ACC112 (cell line): ENCODE measurements around the gene TFPT.
"Not testable (repeated sequence)": the region's sequence is repeated elsewhere in the genome, so short reads cannot be mapped to it uniquely, and the experiment has no call there.

Experiments
- H2AFZ ChIP-seq: fragments of 200-600 bp; sonication (generic); one replicate; pipeline ENCODE4 v1.6.0; 2017; ENCODE audit warnings: antibody characterized with exemption, low read length; ENCODE audit not compliant: unreplicated experiment
- H3K27ac ChIP-seq: fragments of 200-600 bp; sonication (generic); 2 replicates; pipeline ENCODE4 v1.5.1; 2014; ENCODE audit warnings: low read depth, mild to moderate bottlenecking, antibody characterized with exemption, low read length, moderate library complexity
- H3K27me3 ChIP-seq: fragments of 200-600 bp; sonication (generic); 2 replicates; pipeline ENCODE4 v1.6.1; 2014; ENCODE audit warnings: mild to moderate bottlenecking, antibody characterized with exemption, low read length, moderate library complexity, mixed read lengths; ENCODE audit not compliant: insufficient read depth
- H3K36me3 ChIP-seq: fragments of 200-600 bp; sonication (generic); 2 replicates; pipeline ENCODE4 v1.6.1; 2016; ENCODE audit warnings: mild to moderate bottlenecking, antibody characterized with exemption, low read length, moderate library complexity, mixed read lengths; ENCODE audit not compliant: insufficient read depth
- H3K4me1 ChIP-seq: fragments of 200-600 bp; sonication (generic); one replicate; pipeline ENCODE4 v1.6.1; 2016; ENCODE audit warnings: low read length, mixed read lengths; ENCODE audit not compliant: insufficient read depth, unreplicated experiment, control insufficient read depth
- H3K4me3 ChIP-seq: fragments of 200-600 bp; sonication (generic); 2 replicates; pipeline ENCODE4 v1.5.1; 2014; ENCODE audit warnings: mild to moderate bottlenecking, low read depth, low read length
- H3K79me2 ChIP-seq: fragments of 200-600 bp; sonication (generic); one replicate; pipeline ENCODE4 v1.6.0; 2016; ENCODE audit warnings: low read length; ENCODE audit not compliant: control insufficient read depth, unreplicated experiment, insufficient read depth

TFPT gene

DNA sequence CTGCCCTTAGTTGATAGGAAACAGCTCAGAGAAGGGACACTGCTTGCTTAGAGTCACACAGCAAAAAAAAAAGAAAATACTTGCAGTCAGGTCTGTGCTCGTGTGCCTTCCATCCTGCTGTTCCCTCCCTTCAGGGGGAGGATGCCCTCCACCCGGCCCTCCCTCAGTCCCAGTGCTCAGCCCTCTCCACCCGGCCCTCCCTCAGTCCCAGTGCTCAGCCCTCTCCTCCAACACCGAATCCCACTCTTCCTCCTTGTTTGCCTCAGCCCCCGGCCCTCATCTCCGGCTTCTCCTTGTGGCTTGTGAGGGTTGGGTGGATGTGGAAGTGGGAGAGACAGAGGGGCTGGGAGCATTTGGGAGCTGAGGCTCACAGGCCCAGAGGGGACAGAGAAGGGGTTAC is 5.8 kb downstream of the TFPT start:
- Histone ChIP-seq H2AFZ (no peak overlapping the region), H3K27ac (no peak overlapping the region), H3K27me3 (no peaks in the 10 kb centered on the region), H3K4me1 (no peaks in the 10 kb centered on the region), H3K36me3 (no peaks in the 10 kb centered on the region), H3K79me2 (peaks cover 2% of the 10 kb centered on the region), H3K4me3 (no peak overlapping the region)

DNA sequence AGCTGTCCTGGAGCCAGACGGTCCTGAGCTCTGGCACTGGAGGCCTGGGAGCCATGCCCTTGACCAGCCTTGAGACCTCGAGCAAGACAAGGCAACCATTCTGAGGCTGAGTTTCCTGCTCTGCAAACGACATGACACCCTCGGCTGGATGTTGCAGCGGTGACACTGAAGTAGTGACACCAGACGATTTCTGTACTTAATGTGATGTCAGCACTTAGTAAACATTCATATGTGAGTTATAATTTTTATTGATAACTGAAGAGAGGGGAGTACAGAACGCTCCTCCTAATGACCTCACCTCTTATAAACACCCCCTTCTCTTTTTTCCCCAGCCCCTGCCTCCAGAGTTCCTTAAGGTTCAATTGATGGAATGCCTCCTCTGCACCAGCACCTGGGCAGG is 7.0 kb downstream of the TFPT start:
- Histone ChIP-seq H3K79me2 (peaks cover 6% of the 10 kb centered on the region), H3K27me3 (no peaks in the 10 kb centered on the region), H3K4me3 (no peak overlapping the region), H3K27ac (no peak overlapping the region), H2AFZ (no peak overlapping the region), H3K36me3 (no peaks in the 10 kb centered on the region), H3K4me1 (no peaks in the 10 kb centered on the region)

DNA sequence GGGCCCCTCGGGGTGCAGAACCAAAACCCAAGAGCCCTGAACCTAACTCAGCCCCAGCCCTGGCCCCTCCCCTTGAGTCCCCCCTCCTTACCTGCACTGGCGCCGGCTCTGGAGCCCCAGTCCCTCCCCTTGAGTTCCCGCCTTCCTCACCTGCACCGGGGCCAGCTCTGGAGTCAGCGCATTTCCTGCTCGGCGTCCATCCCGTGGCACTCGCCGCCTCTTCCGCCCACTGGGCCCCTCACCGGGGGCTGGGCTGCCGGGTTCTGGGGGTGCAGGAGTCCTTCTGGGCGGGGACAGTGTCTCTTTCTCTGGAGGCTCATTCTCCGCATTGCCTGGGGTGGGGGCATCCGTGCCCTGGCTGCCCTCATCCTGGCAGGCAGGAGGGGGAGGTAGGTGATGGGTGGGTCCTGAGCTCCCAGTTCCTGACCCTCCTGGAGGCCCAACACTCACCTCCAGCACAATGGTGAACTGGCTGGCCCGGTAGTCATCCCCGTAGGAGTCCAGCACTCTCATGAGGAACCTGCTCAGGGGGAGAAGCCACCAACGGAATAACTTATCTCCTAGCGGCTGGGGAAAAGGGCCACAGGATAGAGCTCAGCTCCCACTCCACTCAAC is 7.5 kb downstream of the TFPT start:
- Histone ChIP-seq H3K4me3 (no peak overlapping the region), H2AFZ (no peak overlapping the region), H3K27ac (no peak overlapping the region), H3K36me3 (no peaks in the 10 kb centered on the region), H3K27me3 (no peaks in the 10 kb centered on the region), H3K4me1 (no peaks in the 10 kb centered on the region), H3K79me2 (peaks cover 11% of the 10 kb centered on the region)

DNA sequence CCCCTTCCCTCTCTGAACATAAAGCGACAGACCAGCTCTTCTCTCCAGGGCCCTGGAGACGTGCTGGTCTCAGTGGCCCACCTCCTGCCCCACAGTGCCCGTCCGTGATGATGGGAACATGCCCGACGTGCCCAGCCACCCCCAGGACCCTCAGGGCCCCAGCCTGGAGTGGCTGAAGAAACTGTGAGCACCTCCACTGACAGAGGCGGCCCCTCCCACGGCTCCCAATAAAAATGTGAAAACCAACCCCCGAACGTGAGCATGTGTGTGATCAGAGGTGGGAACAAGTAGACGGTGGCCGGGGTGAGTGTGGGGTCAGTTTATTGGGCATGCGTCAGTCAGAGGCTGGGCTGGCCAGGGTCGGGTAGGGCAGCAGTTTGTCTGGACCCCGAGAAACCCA is 8.7 kb downstream of the TFPT start:
- H3K4me1 ChIP-seq, result no peaks in the 10 kb centered on the region
- no peak overlapping the region for H3K27ac ChIP-seq
- H3K36me3 ChIP-seq, result no peaks in the 10 kb centered on the region
- H2AFZ ChIP-seq, result no peak overlapping the region
- no peaks in the 10 kb centered on the region for H3K27me3 ChIP-seq
- peaks cover 14% of the 10 kb centered on the region for H3K79me2 ChIP-seq
- no peak overlapping the region for H3K4me3 ChIP-seq

DNA sequence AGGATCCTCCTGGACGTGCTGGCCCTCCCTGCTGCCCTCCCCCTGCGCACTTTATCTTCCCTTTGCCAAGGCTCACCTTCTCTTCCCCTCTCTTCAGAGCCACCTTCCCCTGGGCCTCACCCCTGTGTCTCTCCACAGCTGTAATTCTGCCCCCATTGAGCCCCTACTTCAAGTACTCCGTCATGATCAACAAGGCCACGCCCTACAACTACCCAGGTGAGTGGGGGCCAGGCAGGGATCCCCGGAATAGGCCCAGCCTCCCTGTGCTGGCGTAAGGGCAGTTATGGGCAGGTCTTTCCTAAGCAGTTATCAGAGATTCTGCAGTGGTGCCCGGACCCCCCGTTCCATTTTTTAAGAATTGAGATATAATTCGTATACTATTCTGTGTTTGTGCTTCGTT is 9.7 kb downstream of the TFPT start:
- Histone ChIP-seq H3K27me3 (no peaks in the 10 kb centered on the region), H3K27ac (no peak overlapping the region), H3K4me3 (no peak overlapping the region), H3K4me1 (no peaks in the 10 kb centered on the region), H3K79me2 (peaks cover 14% of the 10 kb centered on the region), H2AFZ (no peak overlapping the region), H3K36me3 (no peaks in the 10 kb centered on the region)

DNA sequence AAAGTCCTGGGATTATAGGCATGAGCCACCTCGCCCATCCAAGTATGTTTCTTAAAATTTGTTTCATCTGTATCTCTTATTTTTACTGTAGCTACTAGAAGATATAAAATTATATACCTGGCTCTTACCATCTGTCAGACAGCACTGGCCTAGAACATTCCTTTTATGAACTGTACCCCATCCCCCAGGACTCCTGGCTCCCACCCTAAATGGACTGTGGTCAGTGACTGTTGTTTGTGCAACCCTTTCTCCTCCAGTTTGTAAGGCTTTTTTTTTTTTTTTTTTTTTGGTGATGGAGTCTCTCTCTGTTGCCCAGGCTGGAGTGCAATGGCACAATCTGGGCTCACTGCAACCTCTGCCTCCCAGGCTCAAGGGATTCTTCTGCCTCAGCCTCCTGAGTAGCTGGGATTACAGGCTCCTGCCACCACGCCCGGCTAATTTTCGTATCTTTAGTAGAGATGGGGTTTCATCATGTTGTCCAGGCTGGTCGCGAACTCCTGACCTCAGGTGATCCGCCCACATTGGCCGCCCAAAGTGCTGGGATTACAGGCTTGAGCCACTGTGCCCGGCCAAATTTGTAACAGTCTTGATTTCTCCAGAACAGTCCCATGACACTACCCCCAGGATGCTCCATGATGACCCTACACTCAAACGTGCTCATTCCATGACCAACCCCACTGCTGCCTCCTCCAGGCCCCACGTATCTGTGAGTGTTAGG is 10.3 kb downstream of the TFPT start:
- Histone ChIP-seq H3K36me3 (no peaks in the 10 kb centered on the region), H3K4me3 (no peak overlapping the region), H3K4me1 (no peaks in the 10 kb centered on the region), H3K79me2 (peaks cover 14% of the 10 kb centered on the region), H2AFZ (no peak overlapping the region), H3K27me3 (no peaks in the 10 kb centered on the region), H3K27ac (no peak overlapping the region)

DNA sequence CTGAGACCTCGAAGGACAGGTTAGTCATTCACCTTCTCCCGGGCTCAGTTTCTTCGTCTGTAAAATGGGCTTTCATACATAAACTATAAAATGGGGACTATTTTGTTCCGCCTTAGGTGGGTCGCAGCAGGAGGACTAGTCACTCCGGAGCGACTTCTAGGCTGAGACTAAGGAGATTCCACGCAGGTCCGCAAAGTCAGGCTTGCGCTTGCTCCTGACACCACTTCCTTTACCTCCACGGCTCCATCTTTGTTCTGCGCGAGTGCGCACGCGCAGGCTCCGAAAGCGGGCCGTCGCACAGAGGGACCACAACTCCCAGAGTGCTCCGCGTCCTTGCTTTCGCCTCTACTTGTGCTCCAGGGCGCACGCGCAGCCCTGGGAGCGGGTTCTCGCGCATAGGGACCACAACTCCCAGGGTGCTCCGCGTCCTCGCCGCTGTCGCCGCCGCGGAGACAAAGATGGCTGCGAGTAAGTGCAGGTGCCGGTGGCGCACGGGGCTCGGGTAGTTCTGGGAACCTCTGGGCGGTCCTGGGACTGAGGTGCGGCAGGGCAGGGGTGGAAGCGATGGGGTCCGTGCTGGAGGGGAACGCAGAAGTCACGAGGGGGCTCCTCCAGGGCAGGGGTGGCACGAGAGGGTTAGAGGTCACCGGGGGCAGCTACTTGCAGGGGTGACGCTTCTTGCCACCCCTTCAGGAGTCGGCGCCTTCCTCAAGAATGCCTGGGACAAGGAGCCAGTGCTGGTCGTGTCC is 12.9 kb downstream of the TFPT start, which contains the start of gene NDUFA3:
NDUFA3 (plus strand) TSS at position 435 of the 749 bp plus-strand sequence; CDS start at position 459, 24 bp downstream.
- no peaks in the 10 kb centered on the region for H3K4me1 ChIP-seq
- H3K4me3 ChIP-seq, result peak within 1 kb of the TSS; percentile 85
- H3K27me3 ChIP-seq, result no peaks in the 10 kb centered on the region
- H3K27ac ChIP-seq, result no peak within 1 kb of the TSS
- H3K79me2 ChIP-seq, result peaks cover 14% of the 10 kb centered on the region
- H2AFZ ChIP-seq, result peak within 1 kb of the TSS; percentile 38
- no peaks in the 10 kb centered on the region for H3K36me3 ChIP-seq

DNA sequence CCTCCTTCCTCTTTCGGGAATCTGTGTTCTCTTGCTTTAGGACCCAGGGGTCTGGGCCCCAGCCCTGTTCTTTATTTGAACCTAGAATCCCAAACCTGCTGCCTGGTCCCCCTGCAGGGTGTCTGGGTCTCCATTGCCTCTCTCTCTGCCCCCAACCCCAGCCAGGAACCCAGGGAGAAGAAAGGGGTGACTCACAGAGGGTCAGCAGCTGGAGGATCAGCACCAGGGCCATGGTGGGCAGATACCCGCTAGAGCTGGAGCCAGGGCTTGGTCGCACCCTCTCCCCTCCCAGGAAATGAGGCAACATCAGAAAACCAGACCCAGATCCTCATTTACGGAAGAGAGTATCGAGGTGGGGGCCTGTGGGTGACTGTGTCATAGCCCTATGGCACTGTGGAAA is 14.9 kb downstream of the TFPT start, which contains the start of gene OSCAR:
OSCAR (minus strand) TSS at position 243 of the 400 bp plus-strand sequence; CDS start at position 232, 11 bp downstream.
- no peak within 1 kb of the TSS for H3K4me3 ChIP-seq
- H3K4me1 ChIP-seq, result no peaks in the 10 kb centered on the region
- no peaks in the 10 kb centered on the region for H3K36me3 ChIP-seq
- H3K27me3 ChIP-seq, result no peaks in the 10 kb centered on the region
- peaks cover 14% of the 10 kb centered on the region for H3K79me2 ChIP-seq
- no peak within 1 kb of the TSS for H2AFZ ChIP-seq
- H3K27ac ChIP-seq, result no peak within 1 kb of the TSS

DNA sequence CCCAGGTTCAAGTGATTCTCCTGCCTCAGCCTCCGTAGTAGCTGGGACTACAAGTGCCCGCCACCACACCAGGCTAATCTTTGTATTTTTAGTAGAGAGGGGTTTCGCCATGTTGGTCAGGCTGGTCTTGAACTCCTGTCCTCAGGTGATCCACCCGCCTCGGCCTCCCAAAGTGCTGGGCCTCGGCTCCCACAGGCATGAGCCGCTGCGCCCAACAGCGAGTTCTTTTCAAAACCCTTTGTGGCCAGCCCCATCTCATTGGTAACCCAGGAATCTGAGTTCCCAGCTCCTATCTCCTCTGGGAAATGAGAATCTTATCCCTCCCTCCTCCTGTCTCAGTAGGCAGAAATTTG is 15.6 kb downstream of the TFPT start:
- not testable (repeated sequence) for H2AFZ ChIP-seq, H3K4me3 ChIP-seq, H3K27ac ChIP-seq, H3K36me3 ChIP-seq, H3K4me1 ChIP-seq, H3K27me3 ChIP-seq
- peaks cover 14% of the 10 kb centered on the region for H3K79me2 ChIP-seq

DNA sequence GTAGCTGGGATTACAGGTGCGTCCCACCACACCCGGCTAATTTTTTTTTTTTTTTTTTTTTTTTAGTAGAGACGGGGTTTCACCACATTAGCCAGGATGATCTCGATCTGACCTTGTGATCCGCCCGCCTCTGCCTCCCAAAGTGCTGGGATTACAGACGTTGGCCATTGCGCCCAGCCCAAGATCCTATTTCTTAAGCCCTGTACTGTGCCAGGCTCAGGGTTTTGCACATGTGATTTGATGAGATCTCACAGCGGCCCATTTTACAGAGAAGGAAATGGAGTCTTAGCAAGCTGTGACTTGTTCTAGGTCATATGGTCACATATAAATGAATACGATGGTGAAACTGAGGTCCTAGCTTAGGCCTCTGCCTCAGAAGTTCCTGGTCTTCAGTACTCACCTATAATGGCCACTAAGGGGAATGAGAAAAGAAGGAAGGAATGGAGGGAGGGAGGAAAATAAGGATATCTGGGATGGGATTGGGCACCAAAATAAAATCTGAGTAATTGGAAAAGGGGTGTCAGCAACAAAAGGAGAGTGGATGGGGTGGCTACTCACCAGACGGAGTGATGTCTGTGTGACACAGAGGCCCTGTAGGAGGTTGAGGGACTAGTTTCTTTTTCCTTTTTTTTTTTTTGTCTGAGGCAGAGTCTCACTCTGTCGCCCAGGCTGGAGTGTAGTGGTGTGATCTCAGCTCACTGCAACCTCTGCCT is 16.1 kb downstream of the TFPT start:
- H3K4me3 ChIP-seq, result no peak overlapping the region
- no peaks in the 10 kb centered on the region for H3K27me3 ChIP-seq
- H3K4me1 ChIP-seq, result no peaks in the 10 kb centered on the region
- H3K36me3 ChIP-seq, result no peaks in the 10 kb centered on the region
- H3K27ac ChIP-seq, result no peak overlapping the region
- H2AFZ ChIP-seq, result no peak overlapping the region
- peaks cover 12% of the 10 kb centered on the region for H3K79me2 ChIP-seq
